Cardiac septum (tissue), 1 donor: ENCODE data around the gene ZNF747. TPM values are rescaled to one million over a fixed set of nuclear protein-coding genes. Genes with fewer than 3 reads are reported as not detected.
"Not testable (repeated sequence)": the region's sequence is repeated elsewhere in the genome, so short reads cannot be mapped to it uniquely, and the experiment has no call there.

Experiments used
- DNase-seq: peaks from one replicate; pipeline ENCODE4 v3.0.0-alpha.2; 2020; ENCODE audit warnings: low spot score
- intact Hi-C: fragments of 100-400 bp; cut with DNase I; formaldehyde crosslinking; loops from one replicate; pipeline ENCODE4 v1.14.0; 2022
- total RNA-seq: library from RNA; stranded (reverse); fragmentation: NEBNext Ultra II Directional; extraction: Animal tissue kit (Norgen Biotek cat#: 25700); gene quantifications from one replicate; pipeline ENCODE4 v1.2.1, GENCODE V29; 2021
- donor health status: DM: no; HTN: no; CAD: no.

ZNF747 gene
- total RNA-seq, 1 donor from 2014 or later, result 13.7 TPM

DNA sequence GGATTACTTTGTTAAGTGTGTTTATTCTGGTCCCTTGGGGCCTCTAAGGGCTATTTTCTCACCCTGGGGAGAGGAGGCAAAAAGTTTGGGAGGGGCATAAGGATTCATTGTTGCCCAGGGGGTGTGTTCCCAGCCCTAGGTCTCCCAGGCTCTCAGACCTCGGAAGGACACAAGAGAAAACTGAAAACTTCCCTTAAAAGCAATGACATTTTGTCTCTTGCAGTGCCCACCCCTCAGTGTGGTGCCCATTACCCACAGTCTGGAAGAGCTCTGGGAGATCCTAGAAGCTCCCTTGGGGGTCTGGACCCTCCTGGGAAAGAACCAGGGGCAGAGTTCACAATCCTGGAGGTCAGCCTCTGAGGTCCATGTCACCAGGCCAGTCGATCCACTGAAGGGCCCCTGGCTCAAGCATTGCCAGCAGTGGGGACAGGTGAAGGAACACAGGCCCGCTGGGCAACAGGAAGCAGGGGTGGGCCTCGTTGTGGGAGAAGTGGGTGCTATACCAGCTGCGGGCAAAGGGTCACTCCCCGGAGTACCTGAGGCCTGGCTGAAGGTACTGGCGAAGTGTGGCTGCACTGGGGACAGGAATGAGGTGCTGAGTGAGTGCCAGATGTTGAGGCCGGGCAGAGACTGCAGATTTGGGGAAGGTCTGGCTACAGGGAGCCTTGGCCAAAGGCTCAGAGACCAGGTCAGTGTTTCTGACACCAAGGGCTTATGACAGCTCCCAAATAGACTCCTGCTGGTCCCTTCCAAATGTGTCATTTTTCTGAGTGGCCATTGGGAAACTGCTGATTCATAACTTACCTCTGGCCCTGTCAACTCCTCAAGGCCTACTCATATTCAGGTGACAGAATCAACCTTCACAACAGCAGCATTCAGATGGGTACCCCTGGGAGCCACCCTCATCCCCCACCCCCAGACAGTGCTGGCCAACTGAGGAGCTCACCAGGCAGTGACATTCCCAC lies 4.6 kb upstream of the ZNF747 start:
- peak; percentile 79 for DNase-seq
- intact Hi-C loops, result no loop called here

DNA sequence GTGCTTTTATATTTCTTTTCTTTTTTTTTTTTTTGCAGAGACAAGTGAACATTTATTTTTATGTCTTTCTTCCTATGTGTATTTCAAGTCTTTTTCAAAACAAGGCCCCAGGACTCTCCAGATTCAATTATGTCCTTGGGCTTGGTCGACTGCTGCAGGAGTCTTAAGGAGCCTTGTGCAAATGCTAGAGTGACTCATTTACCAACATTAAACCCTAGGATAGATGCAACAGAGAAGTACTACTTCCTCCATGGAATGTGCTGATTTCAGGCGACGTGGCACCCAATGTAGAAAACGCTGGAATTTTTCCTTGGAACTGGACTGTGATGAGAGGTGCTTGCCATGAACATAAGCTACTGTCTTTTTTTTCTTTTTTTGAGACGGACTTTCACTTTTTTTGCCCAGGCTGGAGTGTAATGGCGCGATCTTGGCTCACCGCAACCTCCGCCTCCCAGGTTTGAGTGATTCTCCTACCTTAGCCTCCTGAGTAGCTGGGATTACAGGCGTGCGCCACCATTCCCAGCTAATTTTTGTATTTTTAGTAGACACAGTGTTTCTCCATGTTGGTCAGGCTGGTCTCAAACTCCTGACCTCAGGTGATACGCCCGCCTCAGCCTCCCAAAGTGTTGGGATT lies 1.9 kb upstream of the ZNF747 start:
- intact Hi-C loops, result not testable (repeated sequence)

DNA sequence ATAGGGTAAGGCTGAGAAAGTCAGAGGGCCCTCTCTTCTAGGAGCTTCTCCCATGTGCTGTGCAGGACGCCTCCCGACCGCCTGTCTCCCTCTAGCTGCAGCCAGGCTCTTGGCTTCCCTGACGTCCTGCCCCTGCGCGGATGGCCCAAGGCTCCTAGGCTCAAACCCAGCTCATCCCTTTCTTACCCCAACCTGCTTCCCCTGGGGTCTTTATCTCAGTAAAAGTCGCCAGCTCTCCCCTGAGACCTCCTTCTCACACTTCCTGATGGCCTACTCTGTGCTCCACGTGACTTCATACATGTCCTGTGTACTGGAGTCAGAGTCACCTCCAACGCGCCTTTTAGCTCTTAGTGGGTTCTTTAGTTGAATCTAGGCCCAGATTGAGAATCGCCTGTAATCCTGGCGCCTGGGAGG lies 1.1 kb upstream of the ZNF747 start:
- intact Hi-C loops, result loop anchor here (1.0 to 2.0 kb wide), 2 partner anchors 23 to 49 kb away; partner anchors contain the start of genes ZNF764 and ZNF785
- no peak for DNase-seq

More for the DNA sequence above, 1.9 kb upstream of the ZNF747 start:
- DNase-seq, result not testable (repeated sequence)

DNA sequence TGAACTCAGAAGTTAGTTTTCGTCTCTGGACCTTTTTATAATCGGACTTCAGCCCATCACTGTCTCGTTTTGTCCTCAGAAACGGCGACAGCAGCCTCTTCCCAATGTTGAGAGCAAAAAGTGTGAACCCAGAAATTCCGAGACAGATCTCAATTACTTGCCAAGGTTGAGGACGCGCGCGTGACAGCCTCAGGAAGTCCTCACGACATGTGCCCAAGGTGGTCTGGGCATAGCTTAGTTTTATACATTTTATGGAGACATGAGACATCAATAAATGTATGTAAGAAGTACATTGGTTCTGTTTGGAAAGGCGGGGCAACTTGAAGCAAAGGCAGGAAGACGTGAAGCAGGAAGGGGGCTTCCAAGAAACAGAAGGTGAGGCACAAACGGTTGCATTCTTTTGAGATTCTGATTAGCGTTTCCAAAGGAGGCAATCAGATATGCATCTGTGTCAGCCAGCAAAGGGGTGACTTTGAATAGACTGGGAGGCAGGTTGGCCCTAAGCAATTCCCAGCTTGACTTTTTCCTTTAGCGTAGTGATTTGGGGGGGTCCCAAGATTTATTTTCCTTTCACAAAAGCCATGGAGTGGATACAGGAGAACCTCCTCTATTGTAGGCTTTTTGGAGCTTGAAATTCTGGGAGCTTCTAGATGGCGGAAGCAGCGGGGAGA lies 583 bp upstream of the ZNF747 start:
- no peak for DNase-seq
- intact Hi-C loops, result loop anchor here (1.0 to 2.0 kb wide), 2 partner anchors 23 to 50 kb away; partner anchors contain the start of genes ZNF764 and ZNF785

DNA sequence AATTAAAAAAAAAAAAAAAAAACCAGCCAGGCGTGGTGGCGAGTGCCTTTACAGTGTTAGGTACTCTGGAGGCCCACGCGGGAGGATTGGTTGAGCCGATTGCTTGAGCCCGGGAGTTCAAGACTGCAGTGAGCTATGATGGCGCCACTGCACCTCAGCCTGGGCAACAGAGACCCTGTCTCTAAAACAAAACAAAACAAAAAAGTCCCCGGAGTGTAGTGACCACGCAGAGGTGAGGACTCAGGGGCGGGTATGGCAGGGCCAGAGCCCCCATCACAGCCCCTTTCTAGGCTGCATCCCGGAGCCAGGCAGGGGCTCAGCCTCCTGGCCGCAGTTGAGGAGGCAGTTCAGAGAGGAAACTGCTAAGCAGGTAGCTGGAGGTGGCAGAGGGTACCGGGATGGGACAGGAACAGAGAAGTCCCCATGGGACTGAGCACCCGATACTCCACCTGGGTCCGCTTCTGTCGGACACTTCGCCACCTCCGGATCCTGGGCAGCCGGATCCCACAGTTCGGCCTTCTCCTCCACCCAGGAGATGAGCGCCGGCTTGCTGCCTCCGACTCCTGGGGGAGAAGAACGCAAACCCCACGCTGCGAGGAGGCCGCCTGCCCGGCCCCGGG lies 800 bp downstream of the ZNF747 start:
- no peak for DNase-seq
- intact Hi-C loops, result loop anchor here (1.0 to 5.0 kb wide), 3 partner anchors 51 to 116 kb away; partner anchors contain the start of genes DCTPP1, PRR14 and ZNF785

DNA sequence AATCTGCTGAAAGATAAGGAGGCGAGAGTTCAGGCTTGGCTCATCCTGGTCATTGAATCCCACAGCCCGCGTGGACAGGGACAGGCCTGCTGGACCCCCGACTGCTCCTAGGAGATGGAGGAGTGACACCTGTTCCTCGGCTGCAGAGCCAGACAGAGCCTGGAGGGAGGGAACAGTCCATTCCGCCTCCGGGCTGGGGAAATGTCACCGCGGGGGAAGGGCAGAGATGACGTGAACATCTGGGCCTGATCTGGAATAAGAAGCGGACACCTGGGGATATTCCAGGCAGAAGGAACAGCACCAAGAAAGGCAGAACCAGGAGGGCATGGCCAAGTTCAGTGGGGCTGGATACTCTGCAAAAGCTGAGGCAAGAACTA lies 1.5 kb downstream of the ZNF747 start:
- intact Hi-C loops, result loop anchor here (5.0 kb wide), 1 partner anchor 101 kb away; the partner anchor contains the start of gene DCTPP1
- DNase-seq, result no peak

DNA sequence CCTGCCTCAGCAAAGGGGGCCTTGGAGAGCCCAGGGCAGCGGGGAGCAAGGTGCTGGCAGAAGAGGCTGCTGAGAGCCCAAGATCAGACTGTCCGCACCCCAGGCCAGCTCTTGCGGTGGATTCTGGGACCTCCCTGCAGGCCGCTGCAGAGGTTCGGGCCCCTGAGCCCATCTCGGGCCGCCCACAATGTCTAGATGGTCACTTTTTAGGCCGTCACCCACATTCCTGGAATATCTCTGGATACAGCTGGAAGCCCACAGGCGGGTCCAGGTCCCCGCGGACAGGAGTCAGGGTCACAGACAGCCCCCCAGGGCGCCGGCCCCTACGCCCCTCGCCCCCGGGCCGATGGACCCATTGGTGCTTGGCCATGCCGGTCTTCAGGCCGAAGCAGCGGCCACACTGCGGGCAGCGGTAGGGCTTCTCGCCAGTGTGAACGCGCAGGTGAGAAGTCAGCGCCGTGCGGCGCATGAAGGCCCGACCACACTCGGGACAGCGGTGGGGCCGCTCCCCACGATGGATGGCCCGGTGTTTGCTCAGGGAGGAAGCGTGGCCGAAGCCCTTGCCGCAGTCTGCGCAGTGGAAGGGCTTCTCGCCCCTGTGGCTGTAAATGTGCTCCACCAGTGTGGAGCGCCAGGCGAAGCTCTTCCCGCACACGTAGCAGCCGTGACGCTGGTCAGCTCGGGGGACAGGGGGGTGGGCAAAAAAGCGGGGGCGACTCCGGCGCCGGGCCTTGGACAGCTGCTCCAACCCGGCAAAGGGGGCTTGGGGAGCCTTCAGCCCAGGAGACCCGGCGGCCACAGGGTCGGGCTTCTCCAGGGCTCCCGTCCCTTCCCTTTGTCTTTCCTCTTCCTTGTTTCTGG lies 2.1 kb downstream of the ZNF747 start:
- intact Hi-C loops, result loop anchor here (5.0 kb wide), 1 partner anchor 100 kb away; the partner anchor contains the start of gene DCTPP1
- no peak for DNase-seq

DNA sequence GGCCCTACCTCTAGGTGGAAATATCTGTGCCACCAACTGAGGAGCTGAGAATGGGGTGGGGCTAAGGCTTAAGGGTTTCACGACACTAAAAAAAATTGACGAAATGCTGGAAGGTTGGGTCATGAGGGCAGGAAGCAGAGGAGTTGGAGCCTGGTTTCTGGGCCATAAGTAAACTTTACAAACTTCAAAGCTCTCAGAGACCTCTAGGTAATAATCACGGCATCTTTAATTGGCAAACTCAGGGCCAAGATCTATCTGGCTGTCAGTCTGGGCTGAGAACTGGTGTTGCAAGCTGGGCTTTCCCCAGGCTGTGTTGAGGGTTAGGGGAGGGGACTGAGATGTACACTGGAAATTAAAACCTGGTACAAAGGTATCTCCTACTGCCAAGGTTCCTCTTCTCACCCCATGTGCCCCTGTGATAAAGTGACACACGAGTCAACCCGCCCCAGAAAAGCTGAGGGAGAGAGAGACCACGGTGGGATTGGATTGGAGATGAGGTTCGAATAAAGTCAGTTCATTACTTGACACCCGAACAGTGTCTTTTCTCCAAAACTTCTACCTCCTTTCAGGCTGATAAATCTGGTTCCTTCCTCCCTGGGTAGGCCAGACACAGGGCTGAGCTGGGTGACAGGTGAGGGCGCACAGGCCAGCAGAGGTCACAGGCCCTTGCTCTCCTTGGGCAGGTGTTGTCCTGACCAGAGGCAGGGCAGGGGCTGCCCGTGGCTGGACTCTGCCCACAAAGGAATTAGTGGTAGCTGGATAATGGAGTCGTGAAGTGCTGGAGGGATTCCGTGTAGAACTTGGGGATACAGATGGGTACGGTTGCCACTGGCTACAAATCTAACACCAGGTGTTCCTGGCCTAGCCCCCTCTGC lies 4.3 kb downstream of the ZNF747 start:
- intact Hi-C loops, result loop anchor here (5.0 kb wide), 1 partner anchor 98 kb away; the partner anchor contains the start of gene DCTPP1
- no peak for DNase-seq

DNA sequence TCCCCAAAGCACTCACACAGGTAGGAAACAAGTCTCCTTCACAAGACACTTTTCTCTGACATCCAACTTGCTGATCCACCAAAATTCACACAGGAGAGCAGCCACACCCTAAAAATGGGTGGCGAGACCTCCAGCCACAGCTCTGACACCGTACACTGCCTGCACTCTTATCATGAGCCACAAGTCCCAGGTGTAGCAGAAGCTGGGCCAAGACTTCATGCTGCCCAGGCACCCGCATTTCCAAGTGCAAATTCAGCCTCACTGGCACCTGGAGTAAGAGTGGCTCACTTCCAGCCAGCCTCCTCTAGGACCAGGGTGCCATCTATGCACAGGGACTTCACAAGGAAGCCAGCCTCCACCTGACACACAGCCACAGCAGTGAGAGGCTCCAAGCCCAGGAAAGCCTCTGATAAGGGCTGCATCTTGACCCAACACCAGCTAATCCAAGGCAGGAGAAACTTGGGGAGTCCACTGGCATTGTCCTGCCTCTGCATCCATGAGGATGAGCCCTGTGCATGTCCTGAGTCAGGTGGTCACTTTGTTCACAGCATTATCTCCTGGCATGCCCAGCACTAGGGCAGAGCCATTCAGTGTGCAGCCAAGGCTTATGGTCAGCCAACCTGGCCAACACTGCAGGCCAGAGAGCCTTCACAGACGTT lies 5.7 kb downstream of the ZNF747 start:
- intact Hi-C loops, result loop anchor here (5.0 kb wide), 1 partner anchor 82 kb away; the partner anchor contains the start of gene SEPHS2
- DNase-seq, result no peak

DNA sequence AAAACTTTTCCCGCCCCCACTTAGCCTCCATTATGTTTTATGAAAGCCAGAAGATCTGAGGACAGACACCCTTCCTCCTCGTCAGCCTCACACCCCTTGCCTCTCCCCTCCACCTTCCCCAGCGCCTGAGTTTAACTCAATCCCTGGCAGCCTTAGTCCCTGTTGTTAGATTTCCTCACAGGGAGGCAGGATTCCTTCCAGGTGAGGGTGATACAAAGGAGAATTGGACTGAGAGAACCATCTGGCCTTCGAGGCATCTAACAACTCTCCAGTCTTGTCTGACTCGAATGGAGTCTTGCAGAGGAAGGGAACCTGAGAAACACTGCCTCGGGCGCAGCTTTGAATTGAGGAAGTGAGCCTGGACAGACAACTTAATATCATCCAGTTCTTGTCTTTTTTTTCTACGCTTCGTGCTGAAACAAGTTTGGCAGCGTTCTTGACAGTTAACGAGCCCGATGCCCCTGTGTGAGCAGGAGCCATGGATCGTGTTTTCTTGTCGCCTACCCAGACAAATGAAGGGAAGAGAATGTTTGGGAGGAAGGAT lies 7.0 kb downstream of the ZNF747 start:
- DNase-seq, result no peak
- intact Hi-C loops, result loop anchor here (5.0 kb wide), 1 partner anchor 80 kb away; the partner anchor contains the start of gene SEPHS2

DNA sequence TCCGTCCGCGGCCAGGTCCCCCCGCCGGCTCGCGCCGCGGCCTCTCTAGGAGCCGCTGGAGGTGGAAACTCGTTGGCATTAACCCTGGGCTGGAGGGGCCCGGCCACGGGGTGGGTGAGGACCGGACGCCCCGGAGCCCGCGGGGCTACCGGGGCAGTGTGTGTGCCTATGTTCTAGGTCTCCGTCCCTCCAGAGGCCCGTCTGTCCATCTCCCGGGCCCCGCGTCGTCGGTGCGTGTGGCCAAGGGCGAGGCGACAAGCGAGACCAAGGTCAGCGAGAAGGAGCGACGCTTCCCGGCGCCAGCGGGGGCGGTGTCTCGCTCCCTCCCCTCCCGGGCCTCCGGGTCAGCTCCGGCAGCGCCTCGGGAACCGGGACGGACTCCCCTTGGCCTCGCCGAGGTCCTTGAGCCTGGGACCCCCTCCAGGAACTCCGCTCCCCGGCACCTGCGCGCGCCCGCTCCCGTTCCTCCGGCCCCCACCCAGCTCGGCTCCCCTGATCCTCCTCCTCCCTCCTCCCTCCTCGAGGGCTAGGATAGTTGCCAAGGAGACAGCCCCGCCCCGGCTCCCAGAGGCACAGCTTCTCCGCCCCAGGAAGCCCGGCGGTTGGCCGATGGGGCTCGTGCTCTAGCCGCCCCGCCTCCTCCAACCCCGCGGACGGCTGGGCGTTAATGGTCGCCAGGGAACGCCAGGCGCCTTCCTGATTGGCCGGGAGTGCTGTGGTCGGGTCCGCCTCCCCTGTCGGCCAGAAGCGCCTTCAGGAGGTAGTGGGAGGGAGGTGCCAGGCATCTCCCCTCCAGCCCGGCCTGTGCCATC lies 7.6 kb downstream of the ZNF747 start:
- DNase-seq, result peak; percentile 100
- intact Hi-C loops, result loop anchor here (5.0 kb wide), 1 partner anchor 80 kb away; the partner anchor contains the start of gene SEPHS2

DNA sequence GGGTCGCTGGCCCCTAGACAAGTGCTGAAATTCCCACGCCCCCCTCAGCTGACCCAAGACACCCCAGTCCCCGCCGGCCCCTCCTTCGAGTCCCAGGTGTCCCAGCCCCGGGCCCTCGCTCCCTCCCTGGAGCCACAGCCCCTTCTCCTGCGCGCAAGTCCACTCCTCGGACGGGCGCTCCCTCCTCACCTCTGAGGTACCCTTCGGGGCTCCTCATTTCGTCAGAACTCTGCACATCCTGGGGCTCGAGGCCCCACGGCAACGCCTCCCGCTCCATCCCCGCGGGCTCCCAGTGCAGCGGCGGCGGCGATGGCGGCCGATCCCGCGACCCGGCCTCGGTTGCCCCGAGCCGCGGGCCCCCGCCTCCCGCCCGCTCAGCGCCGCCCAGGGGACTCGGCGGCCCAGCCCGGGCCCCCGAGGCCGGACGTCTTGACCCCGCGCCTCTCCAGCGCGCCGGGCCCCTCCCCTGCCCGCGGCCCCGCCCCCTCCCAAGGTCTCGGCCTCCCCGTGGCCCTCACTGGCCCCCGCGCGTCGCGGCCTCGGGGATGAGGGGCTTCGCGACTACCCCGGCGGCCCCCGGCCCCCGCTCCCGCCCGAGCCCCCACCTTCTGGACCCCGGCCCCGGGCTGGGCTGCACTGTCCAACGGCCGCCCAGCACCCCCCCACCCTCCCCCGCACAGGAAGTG lies 8.4 kb downstream of the ZNF747 start, which contains the start of gene ZNF768:
Gene ZNF768 (minus strand): TSS at position 430 of the 686 bp plus-strand sequence. CDS start 153 bp downstream, at position 277.
- DNase-seq, result peak; percentile 81
- intact Hi-C loops, result loop anchor here (5.0 kb wide), 1 partner anchor 79 kb away; the partner anchor contains the start of gene SEPHS2

DNA sequence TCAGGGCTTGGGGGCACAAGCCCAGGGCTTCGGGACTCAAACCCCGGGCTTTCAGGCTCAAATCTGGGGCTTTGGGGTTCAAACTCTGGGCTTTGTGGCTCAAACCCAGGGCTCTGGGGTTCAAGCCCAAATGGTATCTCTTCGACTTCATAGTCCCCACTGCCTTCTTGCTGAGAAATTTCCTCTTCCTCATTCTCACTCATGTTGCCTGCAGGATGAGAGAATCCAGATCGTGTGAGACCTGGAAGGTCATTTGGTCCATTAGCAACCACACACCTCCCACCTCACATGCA lies 8.9 kb downstream of the ZNF747 start:
- no peak for DNase-seq
- intact Hi-C loops, result loop anchor here (5.0 kb wide), 1 partner anchor 78 kb away; the partner anchor contains the start of gene SEPHS2

DNA sequence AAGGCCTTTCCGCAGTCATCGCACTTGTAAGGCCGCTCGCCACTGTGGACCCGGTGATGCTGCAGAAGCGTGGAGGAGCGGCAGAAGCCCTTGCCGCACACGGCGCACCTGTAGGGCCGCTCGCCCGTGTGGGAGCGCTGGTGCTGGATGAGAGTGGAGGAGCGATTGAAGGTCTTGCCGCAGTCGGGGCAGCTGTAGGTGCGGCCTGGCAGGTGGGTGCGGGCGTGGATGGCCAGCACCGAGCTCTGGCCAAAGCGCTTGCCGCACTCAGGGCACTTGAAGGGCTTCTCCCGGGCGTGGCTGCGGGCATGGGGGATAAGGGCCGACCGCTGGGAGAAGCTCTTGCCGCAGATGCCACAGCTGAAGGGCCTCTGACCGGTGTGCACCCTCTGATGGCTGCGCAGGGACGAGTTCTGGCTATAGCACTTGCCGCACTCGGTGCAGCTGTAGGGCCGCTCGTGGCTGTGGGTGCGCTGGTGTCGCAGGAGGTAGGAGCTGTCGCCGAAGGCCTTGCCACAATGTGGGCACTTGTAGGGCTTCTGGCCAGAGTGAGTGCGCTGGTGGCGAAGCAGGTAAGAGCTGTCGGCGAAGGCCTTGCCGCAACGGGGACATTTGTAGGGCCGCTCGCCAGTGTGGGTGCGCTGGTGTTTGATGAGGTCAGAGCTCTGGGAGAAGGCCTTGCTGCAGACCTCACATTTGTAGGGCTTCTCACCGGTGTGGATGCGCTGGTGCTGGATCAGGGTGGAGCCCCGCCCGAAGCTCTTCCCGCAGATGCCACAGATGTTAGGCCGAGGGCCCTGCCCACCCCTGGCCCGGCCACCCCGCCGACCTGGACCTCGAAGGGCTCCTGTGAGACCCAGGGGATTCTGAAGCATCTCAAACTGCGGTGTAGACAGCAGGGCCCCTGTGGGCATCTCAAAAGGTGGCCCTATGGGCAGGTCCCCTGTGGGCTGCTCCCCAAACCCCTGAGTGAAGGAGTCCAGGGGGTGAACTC lies 9.8 kb downstream of the ZNF747 start:
- DNase-seq, result no peak
- intact Hi-C loops, result loop anchor here (5.0 kb wide), 1 partner anchor 78 kb away; the partner anchor contains the start of gene SEPHS2
